ENCODE results near the gene METTL25B.

- TF ChIP-seq CTCF (conservative IDR thresholded peaks at IDR 0.05; ENCODE audit: low read depth, low read length) (no peak), EZH2phosphoT487 (IDR thresholded peaks at IDR 0.05; ENCODE audit: borderline replicate concordance, low read length) (no peak), EZH2 (IDR thresholded peaks at IDR 0.05; ENCODE audit: low read length, unreplicated experiment) (no peak)
Observed at GRCh38 chr1:156750191-156750672, 22.0 kb downstream of the METTL25B start.
